Measurements from ENCODE around the gene SDHAF3. TPM values are rescaled to one million over a fixed set of nuclear protein-coding genes. Genes with fewer than 3 reads are reported as not detected.
"Not testable (repeated sequence)": the region's sequence is repeated elsewhere in the genome, so short reads cannot be mapped to it uniquely, and the experiment has no call there.

The SDHAF3 gene
- total RNA-seq, 4 donors from 2014 or later: 5.6 to 14.7 (median 12.4) TPM

DNA sequence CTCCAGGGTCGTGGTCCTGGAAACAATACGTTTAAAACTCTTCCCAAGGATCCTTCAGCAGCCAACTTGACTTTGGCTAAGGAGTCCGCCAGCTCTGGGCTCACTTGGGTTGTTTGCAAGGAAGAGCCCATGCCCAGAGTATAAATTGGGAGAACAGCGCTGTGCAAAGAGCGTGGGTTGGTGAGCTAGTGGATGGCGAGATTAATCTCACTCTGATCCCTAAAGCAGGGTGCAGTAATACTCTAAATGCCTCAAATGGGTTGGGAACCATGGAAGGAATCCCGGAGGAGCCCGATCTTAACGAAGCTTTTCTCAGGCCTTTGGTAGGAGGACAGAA, 495 bp upstream of the SDHAF3 start:
- DNase-seq: no peak
- intact Hi-C loops (cut with DNase I; ENCODE audit: low total_unique reads): no loop called here
- Histone ChIP-seq H3K9me3 (no peaks in the 10 kb centered on the region), H3K4me1 (no peaks in the 10 kb centered on the region), H3K27ac (peak overlapping the region; percentile 68 to 69), H3K36me3 (no peaks in the 10 kb centered on the region), H3K4me3 (peak overlapping the region; percentile 66 to 72), H3K27me3 (no peaks in the 10 kb centered on the region)
- no peak for TF ChIP-seq POLR2A (IDR thresholded peaks at IDR 0.05)
- TF ChIP-seq, protein P1, sequence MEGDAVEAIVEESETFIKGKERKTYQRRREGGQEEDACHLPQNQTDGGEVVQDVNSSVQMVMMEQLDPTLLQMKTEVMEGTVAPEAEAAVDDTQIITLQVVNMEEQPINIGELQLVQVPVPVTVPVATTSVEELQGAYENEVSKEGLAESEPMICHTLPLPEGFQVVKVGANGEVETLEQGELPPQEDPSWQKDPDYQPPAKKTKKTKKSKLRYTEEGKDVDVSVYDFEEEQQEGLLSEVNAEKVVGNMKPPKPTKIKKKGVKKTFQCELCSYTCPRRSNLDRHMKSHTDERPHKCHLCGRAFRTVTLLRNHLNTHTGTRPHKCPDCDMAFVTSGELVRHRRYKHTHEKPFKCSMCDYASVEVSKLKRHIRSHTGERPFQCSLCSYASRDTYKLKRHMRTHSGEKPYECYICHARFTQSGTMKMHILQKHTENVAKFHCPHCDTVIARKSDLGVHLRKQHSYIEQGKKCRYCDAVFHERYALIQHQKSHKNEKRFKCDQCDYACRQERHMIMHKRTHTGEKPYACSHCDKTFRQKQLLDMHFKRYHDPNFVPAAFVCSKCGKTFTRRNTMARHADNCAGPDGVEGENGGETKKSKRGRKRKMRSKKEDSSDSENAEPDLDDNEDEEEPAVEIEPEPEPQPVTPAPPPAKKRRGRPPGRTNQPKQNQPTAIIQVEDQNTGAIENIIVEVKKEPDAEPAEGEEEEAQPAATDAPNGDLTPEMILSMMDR (IDR thresholded peaks at IDR 0.05): no peak

DNA sequence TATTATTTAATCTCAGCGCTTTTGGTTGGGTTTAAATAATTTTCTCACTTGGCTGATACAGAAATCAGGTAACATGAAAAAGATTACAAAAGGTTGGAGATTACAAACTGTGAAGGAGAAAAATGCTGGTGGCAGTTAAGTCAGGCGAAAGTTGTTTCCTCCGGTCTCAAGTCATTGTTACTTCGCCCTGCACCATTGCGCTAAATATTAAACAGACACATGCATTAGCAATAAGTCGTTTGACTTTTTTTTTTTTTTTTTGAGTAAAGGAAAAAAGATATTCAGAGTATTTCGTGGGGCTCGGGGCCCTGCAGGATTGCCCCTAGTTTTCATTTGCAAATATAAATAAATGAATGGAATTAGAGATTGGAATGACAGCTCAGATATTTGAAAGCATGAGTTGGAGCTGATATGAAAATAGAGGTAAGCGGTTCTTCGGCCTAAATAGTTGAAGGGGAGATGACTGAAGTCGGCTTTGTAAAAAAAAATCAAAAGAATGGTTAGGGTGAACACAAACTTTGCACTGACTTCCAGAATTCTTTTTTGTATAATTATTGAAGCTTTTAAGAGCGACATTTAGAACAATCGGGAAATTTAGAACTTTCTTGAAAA, 914 bp downstream of the SDHAF3 start:
- H3K27ac ChIP-seq: no peak overlapping the region
- no peak for TF ChIP-seq POLR2A (IDR thresholded peaks at IDR 0.05)
- TF ChIP-seq, protein P1 (IDR thresholded peaks at IDR 0.05): no peak

DNA sequence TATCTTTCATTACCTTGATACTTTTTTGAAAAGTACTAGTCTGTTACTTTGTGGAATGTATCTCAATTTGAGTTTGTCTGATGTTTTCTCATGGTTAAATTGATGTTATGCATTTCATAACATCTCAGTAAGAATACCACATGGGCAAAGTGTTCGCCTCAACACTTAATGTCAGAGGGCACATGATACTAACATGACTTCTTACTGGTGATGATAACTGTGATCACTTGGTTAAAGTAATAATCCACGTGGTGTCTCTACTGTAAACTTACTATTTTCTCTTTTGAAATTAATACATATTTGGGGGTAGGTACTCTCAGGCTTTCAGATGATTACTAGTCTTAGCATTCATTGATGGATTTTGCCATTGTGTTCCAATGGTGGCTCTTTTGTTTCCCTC, 2.2 kb downstream of the SDHAF3 start:
- TF ChIP-seq, protein P1 (IDR thresholded peaks at IDR 0.05): no peak
- no peak for TF ChIP-seq POLR2A (IDR thresholded peaks at IDR 0.05)
- H3K27me3 ChIP-seq: no peaks in the 10 kb centered on the region
- intact Hi-C loops (cut with DNase I; ENCODE audit: low total_unique reads): no loop called here
- no peak overlapping the region for H3K27ac ChIP-seq
- no peaks in the 10 kb centered on the region for H3K4me1 ChIP-seq
- H3K36me3 ChIP-seq: no peaks in the 10 kb centered on the region
- DNase-seq: no peak
- no peaks in the 10 kb centered on the region for H3K9me3 ChIP-seq
- no peak overlapping the region for H3K4me3 ChIP-seq

More for the DNA sequence above, 914 bp downstream of the SDHAF3 start:
- no peak for DNase-seq
- intact Hi-C loops (cut with DNase I; ENCODE audit: low total_unique reads): no loop called here
- no peaks in the 10 kb centered on the region for H3K4me1 ChIP-seq
- H3K36me3 ChIP-seq: no peaks in the 10 kb centered on the region
- H3K4me3 ChIP-seq: peak overlapping the region; percentile 66 to 72
- no peaks in the 10 kb centered on the region for H3K27me3 ChIP-seq
- H3K9me3 ChIP-seq: no peaks in the 10 kb centered on the region

DNA sequence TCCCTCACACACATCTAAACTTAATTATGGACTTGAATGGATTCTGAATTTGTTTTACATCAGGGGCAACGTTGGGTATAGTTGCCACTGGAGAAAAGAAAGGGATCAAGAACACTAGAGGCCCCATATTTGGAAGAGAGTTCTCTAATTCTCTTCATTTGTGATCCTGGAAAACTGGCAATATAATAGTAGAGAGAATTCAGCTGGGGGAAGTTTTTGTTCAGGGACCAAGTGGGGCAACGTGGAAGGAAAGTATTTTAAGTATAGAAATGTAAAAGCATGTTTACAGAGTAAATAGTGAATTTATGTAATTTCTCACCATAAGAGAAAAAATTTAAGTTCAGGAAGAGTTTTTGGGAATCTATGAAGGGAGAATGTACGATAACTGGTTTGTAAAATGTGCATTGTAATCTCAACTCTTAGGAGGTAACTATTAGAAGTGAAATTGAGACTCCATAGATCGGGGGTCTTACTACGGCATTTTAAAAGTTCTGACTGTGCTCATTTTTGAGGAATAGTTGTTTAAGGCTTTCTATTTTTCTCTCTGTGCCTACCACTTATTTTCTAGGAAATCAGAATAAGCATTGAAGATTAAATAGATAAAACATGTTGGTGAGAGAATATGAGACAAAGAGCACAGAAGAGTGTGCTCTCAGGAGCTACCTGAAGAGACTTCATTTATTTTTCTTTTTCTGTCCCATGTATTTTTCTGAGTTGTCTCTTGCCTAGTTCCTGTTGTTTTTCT, 3.4 kb downstream of the SDHAF3 start:
- Histone ChIP-seq H3K9me3 (no peaks in the 10 kb centered on the region), H3K27me3 (no peaks in the 10 kb centered on the region), H3K4me3 (no peak overlapping the region), H3K27ac (no peak overlapping the region), H3K4me1 (no peaks in the 10 kb centered on the region), H3K36me3 (no peaks in the 10 kb centered on the region)
- TF ChIP-seq, protein P1 (IDR thresholded peaks at IDR 0.05): no peak
- TF ChIP-seq POLR2A (IDR thresholded peaks at IDR 0.05): no peak
- intact Hi-C loops (cut with DNase I; ENCODE audit: low total_unique reads): no loop called here
- DNase-seq: no peak

DNA sequence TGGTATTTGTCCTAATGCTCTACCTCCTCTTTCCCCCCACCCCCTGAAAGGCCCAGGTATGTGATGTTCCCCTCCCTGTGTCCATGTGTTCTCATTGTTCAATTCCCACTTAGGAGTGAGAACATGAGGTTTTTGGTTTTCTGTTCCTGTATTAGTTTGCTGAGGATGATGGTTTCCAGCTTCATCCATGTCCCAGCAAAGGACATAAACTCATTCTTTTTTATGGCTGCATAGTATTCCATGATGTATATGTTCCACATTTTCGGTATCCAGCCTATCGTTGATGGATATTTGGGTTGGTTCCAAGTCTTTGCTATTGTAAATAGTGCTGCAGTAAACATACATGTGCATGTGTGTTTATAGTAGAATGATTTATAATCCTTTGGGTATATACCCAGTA, 5.6 kb downstream of the SDHAF3 start:
- not testable (repeated sequence) for H3K4me1 ChIP-seq

More for the DNA sequence above, 5.6 kb downstream of the SDHAF3 start:
- H3K36me3 ChIP-seq; H3K27me3 ChIP-seq; intact Hi-C loops (cut with DNase I; ENCODE audit: low total_unique reads); H3K9me3 ChIP-seq; H3K4me3 ChIP-seq; DNase-seq; H3K27ac ChIP-seq: not testable (repeated sequence)
